ENCODE measurements around the gene RHOJ. TPM values are rescaled to one million over a fixed set of nuclear protein-coding genes. Genes with fewer than 3 reads are reported as not detected.

Gene RHOJ
- total and polyA plus RNA-seq, 2 of the 8 experiments (the other 6 are each of a cell fraction or from before 2014, with no cell fraction given) = 0.11 TPM; not detected in 1

GRCh38 chr14:63262446-63262845 is 58.2 kb downstream of the RHOJ start:
- Histone ChIP-seq H4K8ac (ENCODE audit: extremely low read depth, insufficient read depth, low read length) (no peak overlapping the region), H3K9me3 (ENCODE audit: insufficient read depth in 2 of 2, low read depth in 1 of 2, low read length in 1 of 2) (peaks cover 14 to 25% of the 10 kb centered on the region in 2 experiments), H2BK5ac (ENCODE audit: low read depth, low read length) (no peak overlapping the region), H3K79me1 (ENCODE audit: low read depth, low read length) (no peaks in the 10 kb centered on the region), H3K27ac (ENCODE audit: low read depth, low read length) (no peak overlapping the region), H3K79me2 (ENCODE audit: control insufficient read depth in 1 of 2, insufficient read depth in 2 of 2, low read length in 2 of 2) (no peaks in the 10 kb centered on the region), H3K4ac (replicated peaks; ENCODE audit: insufficient read length, low read depth, low read length) (no peak overlapping the region), H3K27me3 (replicated peaks in 1 of 4; ENCODE audit: control insufficient read depth in 3 of 4, extremely low read depth in 1 of 4, insufficient read depth in 3 of 4, low read length in 3 of 4) (no peaks in the 10 kb centered on the region), H2BK12ac (ENCODE audit: low read depth, low read length) (no peak overlapping the region), H2BK120ac (replicated peaks; ENCODE audit: low read depth, low read length) (no peak overlapping the region), H2AK5ac (ENCODE audit: low read depth, low read length) (no peak overlapping the region), H4K91ac (replicated peaks; ENCODE audit: insufficient read length, low read length) (no peak overlapping the region), H3K23ac (ENCODE audit: insufficient read length) (no peak overlapping the region), H3K23me2 (ENCODE audit: low read depth, low read length) (no peaks in the 10 kb centered on the region), H4K5ac (ENCODE audit: insufficient read length, low read depth, low read length) (no peak overlapping the region), H2AFZ (ENCODE audit: low read length) (no peak overlapping the region), H3K14ac (ENCODE audit: insufficient read length) (no peak overlapping the region), H3K18ac (ENCODE audit: extremely low read depth, low read length) (no peak overlapping the region), H3K9ac (replicated peaks in 1 of 4; ENCODE audit: extremely low read depth in 1 of 4, low read depth in 3 of 4, low read length in 3 of 4) (no peak overlapping the region), H2BK15ac (ENCODE audit: low read length) (no peak overlapping the region), H3K4me2 (ENCODE audit: insufficient read depth in 1 of 2, low read depth in 2 of 2, low read length in 2 of 2) (no peak overlapping the region), H3K4me1 (replicated peaks in 1 of 4; ENCODE audit: control insufficient read depth in 3 of 4, insufficient read depth in 4 of 4, low read length in 3 of 4) (no peaks in the 10 kb centered on the region), H3K4me3 (ENCODE audit: extremely low read depth in 1 of 4, insufficient read depth in 2 of 4, low read depth in 3 of 4, low read length in 4 of 4) (no peak overlapping the region), H2BK20ac (ENCODE audit: low read length) (no peak overlapping the region), H3K56ac (replicated peaks; ENCODE audit: insufficient read length, low read depth, low read length) (no peak overlapping the region), H4K20me1 (replicated peaks in 1 of 2; ENCODE audit: control insufficient read depth in 1 of 2, insufficient read depth in 2 of 2, low read length in 2 of 2) (no peaks in the 10 kb centered on the region), H3K36me3 (ENCODE audit: control insufficient read depth in 2 of 4, insufficient read depth in 4 of 4, low read length in 3 of 4) (no peaks in the 10 kb centered on the region)
- no peak for TF ChIP-seq CTBP2 (IDR thresholded peaks at IDR 0.05; ENCODE audit: borderline replicate concordance, insufficient read depth, insufficient read length, low read length)
- no peak for TF ChIP-seq HDAC2 (IDR thresholded peaks at IDR 0.05; ENCODE audit: borderline replicate concordance in 1 of 2, low read depth in 2 of 2, low read length in 2 of 2)
- no peak for TF ChIP-seq SP1 (IDR thresholded peaks at IDR 0.05; ENCODE audit: low read depth, low read length)
- no peak for TF ChIP-seq ASH2L (IDR thresholded peaks at IDR 0.05; ENCODE audit: low read length)
- TF ChIP-seq NRF1 (IDR thresholded peaks at IDR 0.05; ENCODE audit: low read depth, low read length) = no peak
- no peak for TF ChIP-seq BRCA1 (IDR thresholded peaks at IDR 0.05; ENCODE audit: low read depth, low read length)
- no peak for TF ChIP-seq CHD1 (IDR thresholded peaks at IDR 0.05; ENCODE audit: low read depth, low read length)
- TF ChIP-seq, protein P1, sequence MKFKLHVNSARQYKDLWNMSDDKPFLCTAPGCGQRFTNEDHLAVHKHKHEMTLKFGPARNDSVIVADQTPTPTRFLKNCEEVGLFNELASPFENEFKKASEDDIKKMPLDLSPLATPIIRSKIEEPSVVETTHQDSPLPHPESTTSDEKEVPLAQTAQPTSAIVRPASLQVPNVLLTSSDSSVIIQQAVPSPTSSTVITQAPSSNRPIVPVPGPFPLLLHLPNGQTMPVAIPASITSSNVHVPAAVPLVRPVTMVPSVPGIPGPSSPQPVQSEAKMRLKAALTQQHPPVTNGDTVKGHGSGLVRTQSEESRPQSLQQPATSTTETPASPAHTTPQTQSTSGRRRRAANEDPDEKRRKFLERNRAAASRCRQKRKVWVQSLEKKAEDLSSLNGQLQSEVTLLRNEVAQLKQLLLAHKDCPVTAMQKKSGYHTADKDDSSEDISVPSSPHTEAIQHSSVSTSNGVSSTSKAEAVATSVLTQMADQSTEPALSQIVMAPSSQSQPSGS (IDR thresholded peaks at IDR 0.05; ENCODE audit: low read length) = no peak
- no peak for TF ChIP-seq CTCF (IDR thresholded peaks at IDR 0.05; ENCODE audit: control extremely low read depth in 1 of 3, insufficient read depth in 1 of 3, low read depth in 1 of 3, low read length in 3 of 3)
- DNase-seq (ENCODE audit: low read depth in 1 of 2, low spot score in 2 of 2) (no peak), FAIRE-seq (no peak)
- WGBS, 2 experiments (ENCODE audit: extremely low coverage in 1 of 2, insufficient coverage in 1 of 2, insufficient read length in 1 of 2, insufficient replicate concordance in 2 of 2, low coverage in 1 of 2, low lambda C conversion rate in 2 of 2, missing lambda C conversion rate in 1 of 2) = 94% methylated on average over 2 of the region's 2 CpGs; no CpG with 5 or more reads in 1 of the 2 experiments
- CTCF ChIA-PET (ENCODE audit: partially characterized antibody) = interaction anchor here (0.8 to 1.0 kb wide), 2 partner anchors 12 to 15 kb away, joined by 3 to 4 read pairs; no protein-coding TSS in a partner anchor
- POLR2A ChIA-PET (ENCODE audit: partially characterized antibody) = no interaction called here

All from H1 (cell line).